H1 (cell line): ENCODE measurements around the gene SEMA3G.

Experiments used
- BCL11A ChIP-seq, 2 experiments: IDR thresholded peaks; one replicate each; pipeline ENCODE4 v1.6.1; 2011; ENCODE audit warnings: low read depth in 2 of 2, low read length in 2 of 2, mild to moderate bottlenecking in 2 of 2
- CTCF ChIP-seq, 3 experiments: IDR thresholded peaks; 1 replicate in 2 of 3; 2 replicates in 1 of 3; pipeline versions ENCODE4 v1.5.1 to v1.6.1; 2011; ENCODE audit warnings: low read length in 3 of 3, mild to moderate bottlenecking in 3 of 3, inconsistent platforms in 2 of 3, low read depth in 1 of 3, moderate library complexity in 1 of 3; ENCODE audit not compliant: insufficient read depth in 1 of 3; ENCODE audit errors: control extremely low read depth in 1 of 3
- FOSL1 ChIP-seq: IDR thresholded peaks from 2 replicates; pipeline ENCODE4 v1.6.1; 2011; ENCODE audit warnings: mild to moderate bottlenecking, low read depth, low read length, moderate library complexity; ENCODE audit not compliant: insufficient read depth
- HDAC2 ChIP-seq, 2 experiments: fragments of 300-600 bp in 1 of 2; sonication (generic) in 1 of 2; IDR thresholded peaks; 2 replicates each; pipeline ENCODE4 v1.6.1; 2011 to 2012; ENCODE audit warnings: low read depth in 2 of 2, low read length in 2 of 2, mild to moderate bottlenecking in 2 of 2, moderate library complexity in 2 of 2, borderline replicate concordance in 1 of 2, inconsistent platforms in 1 of 2
- KDM1A ChIP-seq: fragments of 200-600, 300-600 bp; sonication (generic); IDR thresholded peaks from 2 replicates; pipeline ENCODE4 v1.7.1; 2016; ENCODE audit warnings: mild to moderate bottlenecking, low read length, borderline replicate concordance
- POLR2A ChIP-seq, 2 experiments: IDR thresholded peaks; 1 replicate in 1 of 2; 2 replicates in 1 of 2; pipeline ENCODE4 v1.6.1; 2011; ENCODE audit warnings: low read depth in 2 of 2, low read length in 2 of 2, mild to moderate bottlenecking in 2 of 2; ENCODE audit errors: control extremely low read depth in 1 of 2
- RXRA ChIP-seq: IDR thresholded peaks from 2 replicates; pipeline ENCODE4 v1.6.1; 2011; ENCODE audit warnings: low read depth, mild to moderate bottlenecking, low read length, moderate library complexity; ENCODE audit not compliant: insufficient read depth
- TCF12 ChIP-seq: IDR thresholded peaks from 2 replicates; pipeline ENCODE4 v1.6.1; 2011; ENCODE audit warnings: low read depth, mild to moderate bottlenecking, low read length
- YY1 ChIP-seq: IDR thresholded peaks from 2 replicates; pipeline ENCODE4 v1.6.1; 2011; ENCODE audit warnings: low read depth, mild to moderate bottlenecking, low read length
- ZNF274 ChIP-seq: IDR thresholded peaks from 2 replicates; pipeline ENCODE4 v1.7.0; 2012; ENCODE audit warnings: low read length, borderline replicate concordance; ENCODE audit errors: extremely low read depth

GRCh38 chr3:52385157-52385556 is 59.7 kb downstream of the SEMA3G start:
- peak in 2 of 3 experiments; percentile 99 to 100; a peak in 3 of 4 replicates for TF ChIP-seq CTCF (IDR thresholded peaks at IDR 0.05; ENCODE audit: control extremely low read depth in 1 of 3, insufficient read depth in 1 of 3, low read depth in 1 of 3, low read length in 3 of 3)
- 0 out of 2 replicates have a peak, but pooled peaks have one; percentile 59 for TF ChIP-seq YY1
- TF ChIP-seq POLR2A (IDR thresholded peaks at IDR 0.05; ENCODE audit: control extremely low read depth in 1 of 2, low read depth in 2 of 2, low read length in 2 of 2): no peak
- peak; percentile 66; the same call in 1 of the 2 replicates for TF ChIP-seq TCF12
- TF ChIP-seq ZNF274: no peak
- no peak for TF ChIP-seq FOSL1
- TF ChIP-seq HDAC2 (IDR thresholded peaks at IDR 0.05; ENCODE audit: borderline replicate concordance in 1 of 2, low read depth in 2 of 2, low read length in 2 of 2): no peak
- peak; percentile 19; the same call in 1 of the 2 replicates for TF ChIP-seq KDM1A
- no peak for TF ChIP-seq BCL11A (IDR thresholded peaks at IDR 0.05; ENCODE audit: low read depth in 2 of 2, low read length in 2 of 2)
- TF ChIP-seq RXRA: no peak
